Calu3 (cell line): ENCODE data around the gene RAP2A. TPM values are rescaled to one million over a fixed set of nuclear protein-coding genes. Genes with fewer than 3 reads are reported as not detected.

Source experiments
- BruUV-seq: library from RNA; stranded (reverse); fragments of 400-500 nt; replicated peaks from 2 replicates; lab custom pipeline; 2021; lab: Mats Ljungman, UMichigan
- CTCF ChIA-PET: fragments of 300-600 bp; sonication (Branson Sonifier 250); formaldehyde crosslinking; loops from one replicate; lab custom pipeline; 2022; ENCODE audit warnings: antibody characterized with exemption; lab: Charles Lee
- DNase-seq: peaks from one replicate; pipeline ENCODE4 v3.0.0; 2022
- H3K27ac Mint-ChIP-seq: one replicate; pipeline ENCODE4 v1.8.0; 2022; ENCODE audit warnings: mixed read lengths; ENCODE audit not compliant: unreplicated experiment
- H3K27me3 Mint-ChIP-seq: one replicate; pipeline ENCODE4 v1.8.0; 2022; ENCODE audit warnings: mixed read lengths; ENCODE audit not compliant: unreplicated experiment
- H3K36me3 Mint-ChIP-seq: one replicate; pipeline ENCODE4 v1.8.0; 2022; ENCODE audit warnings: mild to moderate bottlenecking, moderate library complexity, mixed read lengths; ENCODE audit not compliant: insufficient read depth, unreplicated experiment
- H3K4me1 Mint-ChIP-seq: one replicate; pipeline ENCODE4 v1.8.0; 2022; ENCODE audit warnings: mild to moderate bottlenecking, low read depth, mixed read lengths; ENCODE audit not compliant: unreplicated experiment
- H3K4me3 Mint-ChIP-seq: one replicate; pipeline ENCODE4 v1.8.0; 2022; ENCODE audit warnings: mild to moderate bottlenecking, low read depth, moderate library complexity, mixed read lengths; ENCODE audit not compliant: unreplicated experiment
- H3K9me3 Mint-ChIP-seq: one replicate; pipeline ENCODE4 v1.8.0; 2022; ENCODE audit warnings: low read depth, mixed read lengths; ENCODE audit not compliant: unreplicated experiment
- intact Hi-C: fragments of 100-400 bp; cut with micrococcal nuclease; formaldehyde crosslinking; loops from one replicate; pipeline ENCODE4 v1.10.0; 2022; ENCODE audit not compliant: unreplicated experiment
- total RNA-seq: library from RNA; stranded (reverse); gene quantifications from 2 replicates; pipeline ENCODE4 v1.2.3, GENCODE V29; 2022
- TF ChIP-seq, protein P1 (sequence below): fragments of 200-600 bp; IDR thresholded peaks from one replicate; pipeline ENCODE4 v1.8.0; 2022; ENCODE audit warnings: antibody characterized with exemption; ENCODE audit not compliant: unreplicated experiment

RAP2A gene
- total RNA-seq, 1 experiment from 2014 or later: 7.7 TPM

DNA sequence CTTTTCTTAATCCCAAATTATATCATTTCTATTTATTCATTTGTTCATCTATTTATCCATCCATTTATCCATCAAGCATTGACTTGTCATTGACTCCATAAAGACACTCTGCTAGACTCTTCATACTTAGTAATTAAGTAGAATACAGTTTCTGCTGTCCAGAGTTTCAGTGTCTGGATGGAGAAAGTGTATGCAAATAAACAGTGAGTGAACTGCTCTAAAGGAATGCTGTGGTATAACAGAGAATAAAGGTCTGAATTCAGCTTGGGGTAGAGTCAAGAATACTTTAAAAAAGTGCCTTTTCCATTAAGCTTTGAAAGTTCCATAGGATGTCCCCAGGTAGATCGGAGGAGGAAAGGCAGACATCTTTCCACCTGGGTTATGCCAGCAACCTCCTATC lies 51.4 kb downstream of the RAP2A start:
- H3K27ac Mint-ChIP-seq: no peak overlapping the region
- intact Hi-C loops: no loop called here
- no peaks in the 10 kb centered on the region for H3K36me3 Mint-ChIP-seq
- no peak overlapping the region for H3K4me3 Mint-ChIP-seq
- no TSS peak for BruUV-seq
- H3K9me3 Mint-ChIP-seq: no peaks in the 10 kb centered on the region
- CTCF ChIA-PET: no interaction called here
- no peak for DNase-seq
- TF ChIP-seq, protein P1, sequence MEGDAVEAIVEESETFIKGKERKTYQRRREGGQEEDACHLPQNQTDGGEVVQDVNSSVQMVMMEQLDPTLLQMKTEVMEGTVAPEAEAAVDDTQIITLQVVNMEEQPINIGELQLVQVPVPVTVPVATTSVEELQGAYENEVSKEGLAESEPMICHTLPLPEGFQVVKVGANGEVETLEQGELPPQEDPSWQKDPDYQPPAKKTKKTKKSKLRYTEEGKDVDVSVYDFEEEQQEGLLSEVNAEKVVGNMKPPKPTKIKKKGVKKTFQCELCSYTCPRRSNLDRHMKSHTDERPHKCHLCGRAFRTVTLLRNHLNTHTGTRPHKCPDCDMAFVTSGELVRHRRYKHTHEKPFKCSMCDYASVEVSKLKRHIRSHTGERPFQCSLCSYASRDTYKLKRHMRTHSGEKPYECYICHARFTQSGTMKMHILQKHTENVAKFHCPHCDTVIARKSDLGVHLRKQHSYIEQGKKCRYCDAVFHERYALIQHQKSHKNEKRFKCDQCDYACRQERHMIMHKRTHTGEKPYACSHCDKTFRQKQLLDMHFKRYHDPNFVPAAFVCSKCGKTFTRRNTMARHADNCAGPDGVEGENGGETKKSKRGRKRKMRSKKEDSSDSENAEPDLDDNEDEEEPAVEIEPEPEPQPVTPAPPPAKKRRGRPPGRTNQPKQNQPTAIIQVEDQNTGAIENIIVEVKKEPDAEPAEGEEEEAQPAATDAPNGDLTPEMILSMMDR: no peak
- H3K27me3 Mint-ChIP-seq: no peaks in the 10 kb centered on the region
- no peaks in the 10 kb centered on the region for H3K4me1 Mint-ChIP-seq

DNA sequence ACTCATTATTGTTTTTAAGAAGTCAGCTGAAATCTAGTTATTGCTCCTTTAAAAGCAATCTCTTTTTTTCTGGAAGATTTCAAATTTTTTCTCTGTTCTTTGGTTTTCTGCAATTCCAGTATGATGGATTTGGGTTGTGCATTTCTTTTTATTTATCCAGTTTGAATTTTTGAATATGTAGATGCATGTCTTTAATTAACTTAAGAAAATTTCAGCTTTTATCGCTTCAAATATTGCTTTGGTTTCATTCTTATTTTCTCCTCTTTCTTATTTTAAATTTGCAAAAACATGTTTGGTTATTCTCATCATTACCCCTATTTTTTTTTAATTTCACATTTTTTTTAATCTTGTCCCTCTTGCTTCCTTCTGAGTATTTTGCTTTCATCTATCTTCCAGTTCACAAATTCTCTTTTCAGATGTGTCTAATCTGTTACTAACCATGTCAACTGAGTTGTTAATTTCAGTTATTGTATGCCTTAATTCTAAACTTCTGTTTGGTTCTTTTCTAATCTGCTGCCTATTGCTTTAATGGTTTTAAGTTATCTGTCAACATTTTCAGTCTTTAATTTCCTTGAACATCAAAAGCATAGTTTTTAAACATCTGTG lies 56.8 kb downstream of the RAP2A start:
- Mint-ChIP-seq H3K9me3 (no peaks in the 10 kb centered on the region), H3K27me3 (no peaks in the 10 kb centered on the region)
- no peak for DNase-seq

DNA sequence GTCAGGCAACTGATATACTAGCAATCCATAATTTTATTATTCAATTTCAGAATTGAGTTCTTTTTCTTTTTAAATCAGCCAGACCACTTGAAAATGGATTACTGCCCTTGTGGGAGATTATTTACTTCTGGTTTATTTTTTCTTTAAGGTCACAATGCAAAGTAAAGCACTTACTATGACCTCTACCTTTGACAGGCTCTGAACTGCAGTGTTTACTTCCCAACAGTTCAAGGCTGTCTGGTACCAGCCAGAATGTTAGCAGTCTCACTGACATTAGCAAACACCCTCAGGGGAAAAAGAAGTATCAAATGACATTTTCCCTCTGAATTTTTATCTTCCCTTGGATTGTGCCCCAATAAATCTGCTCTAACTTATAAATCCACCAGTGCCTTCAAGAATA lies 57.5 kb downstream of the RAP2A start:
- TF ChIP-seq, protein P1: no peak
- intact Hi-C loops: no loop called here
- CTCF ChIA-PET: no interaction called here
- Mint-ChIP-seq H3K4me3 (no peak overlapping the region), H3K27me3 (no peaks in the 10 kb centered on the region), H3K36me3 (no peaks in the 10 kb centered on the region), H3K4me1 (no peaks in the 10 kb centered on the region), H3K9me3 (no peaks in the 10 kb centered on the region), H3K27ac (no peak overlapping the region)
- DNase-seq: no peak
- BruUV-seq: no TSS peak

More for the DNA sequence above, 56.8 kb downstream of the RAP2A start:
- TF ChIP-seq, protein P1: no peak
- intact Hi-C loops: no loop called here
- CTCF ChIA-PET: no interaction called here
- BruUV-seq: no TSS peak
- no peaks in the 10 kb centered on the region for H3K36me3 Mint-ChIP-seq
- no peaks in the 10 kb centered on the region for H3K4me1 Mint-ChIP-seq
- H3K27ac Mint-ChIP-seq: no peak overlapping the region
- no peak overlapping the region for H3K4me3 Mint-ChIP-seq

DNA sequence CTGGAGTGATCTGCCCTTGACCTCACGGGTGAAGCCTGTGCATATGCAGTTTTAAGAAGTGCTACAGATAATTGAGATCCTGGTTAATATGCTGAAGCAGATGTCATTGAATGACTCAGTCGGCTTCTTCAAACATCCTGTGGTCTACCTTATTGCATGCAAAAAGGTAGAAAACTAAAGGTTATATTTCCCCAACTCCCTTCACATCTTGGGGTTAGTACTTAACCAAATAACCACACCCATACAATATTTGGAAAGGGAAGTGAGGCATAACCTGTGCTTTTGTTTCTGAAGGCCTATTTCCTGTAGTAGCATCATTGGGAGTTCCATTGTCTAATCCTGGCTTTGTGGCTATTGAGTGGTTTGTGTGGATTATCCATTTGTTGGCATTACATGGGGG lies 58.3 kb downstream of the RAP2A start:
- Mint-ChIP-seq H3K9me3 (no peaks in the 10 kb centered on the region), H3K4me1 (no peaks in the 10 kb centered on the region), H3K27ac (no peak overlapping the region), H3K27me3 (no peaks in the 10 kb centered on the region), H3K36me3 (no peaks in the 10 kb centered on the region), H3K4me3 (no peak overlapping the region)
- TF ChIP-seq, protein P1: no peak
- intact Hi-C loops: no loop called here
- no TSS peak for BruUV-seq
- CTCF ChIA-PET: no interaction called here
- DNase-seq: no peak
